OCI-LY7 (cell line): ENCODE results near the gene ARF4. TPM values are rescaled to one million over a fixed set of nuclear protein-coding genes. Genes with fewer than 3 reads are reported as not detected.

ENCODE experiments used
- BruUV-seq: library from RNA; stranded (reverse); fragments of 400-500 nt; replicated peaks from 2 replicates; lab custom pipeline; 2021; lab: Mats Ljungman, UMichigan
- CTCF ChIA-PET: fragments of 300-600 bp; sonication (Branson Sonifier 250); formaldehyde crosslinking; loops from one replicate; lab custom pipeline; 2022; ENCODE audit warnings: antibody characterized with exemption; ENCODE audit not compliant: unreplicated experiment; lab: Charles Lee
- POLR2A ChIA-PET: fragments of 300-600 bp; sonication (Branson Sonifier 250); formaldehyde crosslinking; loops from one replicate; lab custom pipeline; 2022; ENCODE audit warnings: antibody characterized with exemption; lab: Charles Lee
- DNase-seq: peaks from one replicate; pipeline ENCODE4 v3.0.0-alpha.2; 2015; ENCODE audit warnings: low spot score
- H2AFZ ChIP-seq: fragments of 200-600 bp; sonication (generic), shearing (Covaris generic); 2 replicates; pipeline ENCODE4 v1.6.1; 2014; ENCODE audit warnings: mild to moderate bottlenecking, antibody characterized with exemption, low read length, moderate library complexity
- H3K27ac ChIP-seq: fragments of 200-600 bp; sonication (generic); 2 replicates; pipeline ENCODE4 v1.5.1; 2014; ENCODE audit warnings: mixed run types, low read depth, mild to moderate bottlenecking, moderate library complexity, low read length, inconsistent platforms; ENCODE audit not compliant: poor library complexity, severe bottlenecking
- H3K36me3 ChIP-seq: fragments of 200-600 bp; sonication (generic); 2 replicates; pipeline ENCODE4 v1.6.1; 2014; ENCODE audit warnings: mild to moderate bottlenecking, antibody characterized with exemption, low read length, moderate library complexity, mixed read lengths; ENCODE audit not compliant: insufficient read depth
- H3K4me1 ChIP-seq: fragments of 200-600 bp; sonication (generic); 2 replicates; pipeline ENCODE4 v1.5.1; 2014; ENCODE audit warnings: mild to moderate bottlenecking, low read length; ENCODE audit not compliant: insufficient read depth, poor library complexity, severe bottlenecking
- H3K4me2 ChIP-seq: fragments of 200-600 bp; sonication (generic); 2 replicates; pipeline ENCODE4 v1.6.1; 2014; ENCODE audit warnings: mild to moderate bottlenecking, low read length
- H3K4me3 ChIP-seq: fragments of 200-600 bp; sonication (generic); 2 replicates; pipeline ENCODE4 v1.5.1; 2014; ENCODE audit warnings: mild to moderate bottlenecking, low read depth, low read length; ENCODE audit not compliant: poor library complexity, severe bottlenecking
- H3K79me2 ChIP-seq: fragments of 200-600 bp; sonication (generic); 2 replicates; pipeline ENCODE4 v1.6.1; 2016; ENCODE audit warnings: low read depth, mild to moderate bottlenecking, low read length, moderate library complexity, mixed read lengths; ENCODE audit not compliant: insufficient read depth
- H3K9me2 ChIP-seq: fragments of 200-600 bp; sonication (generic); 2 replicates; pipeline ENCODE4 v1.6.1; 2016; ENCODE audit warnings: mild to moderate bottlenecking, low read length, mixed read lengths; ENCODE audit not compliant: insufficient read depth
- H3K9me3 ChIP-seq: fragments of 200-600 bp; sonication (generic); 2 replicates; pipeline ENCODE4 v1.6.1; 2014; ENCODE audit warnings: mild to moderate bottlenecking, mixed run types, low read length, mixed read lengths
- H4K20me1 ChIP-seq: fragments of 200-600 bp; sonication (generic); 2 replicates; pipeline ENCODE4 v1.6.1; 2014; ENCODE audit warnings: mild to moderate bottlenecking, antibody characterized with exemption, low read length, moderate library complexity, mixed read lengths; ENCODE audit not compliant: insufficient read depth
- EZH2phosphoT487 ChIP-seq: fragments of 200-600 bp; sonication (generic); IDR thresholded peaks from 2 replicates; pipeline ENCODE4 v1.6.1; 2018; ENCODE audit warnings: low read depth, borderline replicate concordance, mild to moderate bottlenecking, mixed run types, antibody characterized with exemption, low read length, moderate library complexity, mixed read lengths
- intact Hi-C: fragments of 100-400 bp; cut with micrococcal nuclease; formaldehyde crosslinking; loops from one replicate; pipeline ENCODE4 v1.10.0; 2022; ENCODE audit not compliant: unreplicated experiment
- total RNA-seq, 2 experiments: library from RNA; depleted of rRNA in 1 of 2; stranded (reverse); fragments of >200 nt in 1 of 2; shearing (Covaris generic) in 1 of 2; gene quantifications; 2 replicates each; pipeline ENCODE4 v1.2.3, GENCODE V29; 2014 to 2022
- TF ChIP-seq, protein P1 (sequence below): fragments of 200-600 bp; sonication (generic); conservative IDR thresholded peaks from 2 replicates; pipeline ENCODE4 v1.5.1; 2014; ENCODE audit warnings: mild to moderate bottlenecking, antibody characterized with exemption, low read length, moderate library complexity, mixed read lengths

The ARF4 gene
- total RNA-seq, 2 experiments from 2014 or later: 34.9 to 58.0 TPM

DNA sequence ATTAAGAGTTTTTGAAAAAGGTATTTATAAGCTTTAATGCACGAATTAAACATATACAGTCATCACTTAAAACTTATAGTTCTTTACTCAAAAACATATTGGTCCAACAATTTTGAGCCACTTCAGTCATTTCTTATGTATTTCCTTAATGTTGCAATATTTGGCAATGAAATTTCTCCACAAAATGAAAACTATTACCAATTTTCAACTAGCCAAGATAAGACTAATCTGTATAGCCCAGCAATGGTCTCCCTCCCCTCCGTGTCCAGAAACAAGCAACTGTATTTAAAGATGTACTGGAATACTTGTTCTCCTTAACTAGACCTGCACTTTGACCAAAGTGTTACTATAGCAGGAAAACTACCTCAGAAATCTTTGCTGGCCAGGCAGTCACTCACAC, 9.2 kb downstream of the ARF4 start:
- Histone ChIP-seq H3K4me3 (no peak overlapping the region), H2AFZ (no peak overlapping the region), H3K9me3 (0 out of 2 replicates have a peak, but pooled peaks cover 4% of the 10 kb centered on the region), H3K79me2 (peaks cover 89% of the 10 kb centered on the region), H4K20me1 (0 out of 2 replicates have a peak, but pooled peaks cover 21% of the 10 kb centered on the region), H3K4me2 (no peak overlapping the region), H3K4me1 (peaks cover 16% of the 10 kb centered on the region), H3K9me2 (no peaks in the 10 kb centered on the region), H3K36me3 (peaks cover 70% of the 10 kb centered on the region), H3K27ac (no peak overlapping the region)
- ChIA-PET CTCF (no interaction called here), POLR2A (no interaction called here)
- DNase-seq: no peak
- TF ChIP-seq, protein P1, sequence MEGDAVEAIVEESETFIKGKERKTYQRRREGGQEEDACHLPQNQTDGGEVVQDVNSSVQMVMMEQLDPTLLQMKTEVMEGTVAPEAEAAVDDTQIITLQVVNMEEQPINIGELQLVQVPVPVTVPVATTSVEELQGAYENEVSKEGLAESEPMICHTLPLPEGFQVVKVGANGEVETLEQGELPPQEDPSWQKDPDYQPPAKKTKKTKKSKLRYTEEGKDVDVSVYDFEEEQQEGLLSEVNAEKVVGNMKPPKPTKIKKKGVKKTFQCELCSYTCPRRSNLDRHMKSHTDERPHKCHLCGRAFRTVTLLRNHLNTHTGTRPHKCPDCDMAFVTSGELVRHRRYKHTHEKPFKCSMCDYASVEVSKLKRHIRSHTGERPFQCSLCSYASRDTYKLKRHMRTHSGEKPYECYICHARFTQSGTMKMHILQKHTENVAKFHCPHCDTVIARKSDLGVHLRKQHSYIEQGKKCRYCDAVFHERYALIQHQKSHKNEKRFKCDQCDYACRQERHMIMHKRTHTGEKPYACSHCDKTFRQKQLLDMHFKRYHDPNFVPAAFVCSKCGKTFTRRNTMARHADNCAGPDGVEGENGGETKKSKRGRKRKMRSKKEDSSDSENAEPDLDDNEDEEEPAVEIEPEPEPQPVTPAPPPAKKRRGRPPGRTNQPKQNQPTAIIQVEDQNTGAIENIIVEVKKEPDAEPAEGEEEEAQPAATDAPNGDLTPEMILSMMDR: no peak
- no peak for TF ChIP-seq EZH2phosphoT487
- no TSS peak for BruUV-seq
- intact Hi-C loops: no loop called here

DNA sequence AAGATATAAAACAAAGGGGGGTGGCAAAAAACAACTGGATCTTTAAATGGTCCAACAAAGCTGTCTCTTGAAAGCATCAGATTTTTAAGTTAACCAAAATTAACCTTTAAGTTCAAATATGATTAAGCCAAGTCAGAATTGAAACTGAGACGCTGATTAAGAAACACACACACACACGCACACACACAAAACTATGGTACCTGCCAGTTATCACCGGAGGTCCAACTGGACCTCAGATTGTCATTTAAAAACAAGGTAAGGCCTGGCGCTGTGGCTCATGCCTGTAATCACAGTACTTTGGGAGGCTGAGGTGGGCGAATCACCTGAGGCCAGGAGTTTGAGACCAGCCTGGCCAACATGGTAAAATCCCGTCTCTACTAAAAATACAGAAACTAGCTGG, 10.4 kb downstream of the ARF4 start:
- no peak for DNase-seq
- H3K4me3 ChIP-seq: no peak overlapping the region
- no peak overlapping the region for H2AFZ ChIP-seq
- H3K36me3 ChIP-seq: peaks cover 71% of the 10 kb centered on the region
- H3K9me2 ChIP-seq: no peaks in the 10 kb centered on the region
- TF ChIP-seq EZH2phosphoT487: no peak
- TF ChIP-seq, protein P1: no peak
- H3K4me2 ChIP-seq: no peak overlapping the region
- ChIA-PET CTCF (no interaction called here), POLR2A (interaction anchor here (0.6 to 0.9 kb wide), 5 partner anchors 16 to 786 kb away, joined by 3 to 4 read pairs (median 3); no protein-coding TSS in a partner anchor)
- peaks cover 89% of the 10 kb centered on the region for H3K79me2 ChIP-seq
- 0 out of 2 replicates have a peak, but pooled peaks cover 4% of the 10 kb centered on the region for H3K9me3 ChIP-seq
- H4K20me1 ChIP-seq: 0 out of 2 replicates have a peak, but pooled peaks cover 16% of the 10 kb centered on the region
- H3K27ac ChIP-seq: no peak overlapping the region
- no TSS peak for BruUV-seq
- H3K4me1 ChIP-seq: peaks cover 17% of the 10 kb centered on the region
- intact Hi-C loops: no loop called here

DNA sequence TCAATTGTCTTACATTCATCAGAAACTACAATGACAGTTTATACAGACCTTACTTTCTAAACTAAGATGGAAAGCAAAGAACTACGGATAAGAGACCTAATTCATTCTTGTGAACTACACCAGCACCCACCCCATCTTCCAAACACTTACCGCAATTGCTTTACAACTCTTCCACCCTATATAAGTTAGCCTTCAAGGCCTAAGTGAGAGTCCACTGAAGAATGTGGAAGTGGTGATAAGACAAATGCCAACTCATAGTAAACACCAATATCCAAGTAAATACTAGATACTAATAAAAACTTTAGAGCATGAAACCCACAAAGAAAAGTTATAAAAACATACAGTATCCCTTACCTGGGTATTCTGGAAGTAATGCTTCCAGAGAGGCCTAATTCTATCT, 13.6 kb downstream of the ARF4 start:
- TF ChIP-seq EZH2phosphoT487: no peak
- TF ChIP-seq, protein P1: no peak
- intact Hi-C loops: loop anchor here (5.0 kb wide), 2 partner anchors 186 to 411 kb away; no protein-coding TSS in a partner anchor
- peaks cover 17% of the 10 kb centered on the region for H3K4me1 ChIP-seq
- peaks cover 85% of the 10 kb centered on the region for H3K36me3 ChIP-seq
- H3K9me3 ChIP-seq: no peaks in the 10 kb centered on the region
- H3K79me2 ChIP-seq: peaks cover 86% of the 10 kb centered on the region
- ChIA-PET CTCF (no interaction called here), POLR2A (no interaction called here)
- no peak overlapping the region for H2AFZ ChIP-seq
- DNase-seq: no peak
- no peak overlapping the region for H3K27ac ChIP-seq
- no peak overlapping the region for H3K4me3 ChIP-seq
- 0 out of 2 replicates have a peak, but pooled peaks cover 16% of the 10 kb centered on the region for H4K20me1 ChIP-seq
- BruUV-seq: TSS peak; percentile 9
- H3K4me2 ChIP-seq: no peak overlapping the region
- H3K9me2 ChIP-seq: no peaks in the 10 kb centered on the region
